Head of caudate nucleus (tissue), 42 donors: Measurements from ENCODE around the gene UNC5A.
A peak's percentile ranks its signal among the peaks of the same experiment; 100 is the strongest.

Source experiments
- DNase-seq, 42 donors: peaks; one replicate each; pipeline versions ENCODE4 v3.0.0 to v3.0.0-alpha.2; 2020 to 2021; ENCODE audit warnings: mixed read lengths in 7 of 42
- intact Hi-C: fragments of 100-400 bp; cut with DNase I; formaldehyde crosslinking; loops from one replicate; pipeline ENCODE4 v1.15.0; 2022

Gene UNC5A

GRCh38 chr5:176851871-176852658 is 41.7 kb downstream of the UNC5A start:
- intact Hi-C loops = no loop called here

GRCh38 chr5:176853151-176853778 is 42.9 kb downstream of the UNC5A start:
- peak in 41 of 42 donors; percentile 29 to 94 (median 68) for DNase-seq
- intact Hi-C loops = no loop called here

More at GRCh38 chr5:176851871-176852658, 41.7 kb downstream of the UNC5A start:
- no peak for DNase-seq

DNA sequence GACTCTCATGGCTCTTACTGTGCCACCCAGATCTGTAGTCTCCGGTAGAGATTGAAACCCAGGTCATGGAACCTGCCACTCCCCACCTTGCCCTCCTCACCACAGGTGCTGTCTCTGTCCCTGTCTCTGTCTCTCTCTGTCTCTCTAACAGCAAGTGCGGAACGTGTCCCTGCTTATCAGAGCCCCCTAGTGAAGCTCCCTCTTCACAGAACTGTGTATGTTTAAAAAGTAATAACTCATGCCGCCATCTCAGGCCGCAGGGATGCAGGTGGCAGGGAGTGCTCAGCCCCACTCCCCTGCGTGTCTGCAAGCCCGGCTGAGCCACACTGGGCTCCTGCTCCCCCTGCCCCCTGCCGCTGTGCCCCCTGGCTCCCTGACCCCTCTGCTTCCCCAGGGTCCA is 43.8 kb downstream of the UNC5A start:
- DNase-seq = no peak
- intact Hi-C loops = no loop called here

DNA sequence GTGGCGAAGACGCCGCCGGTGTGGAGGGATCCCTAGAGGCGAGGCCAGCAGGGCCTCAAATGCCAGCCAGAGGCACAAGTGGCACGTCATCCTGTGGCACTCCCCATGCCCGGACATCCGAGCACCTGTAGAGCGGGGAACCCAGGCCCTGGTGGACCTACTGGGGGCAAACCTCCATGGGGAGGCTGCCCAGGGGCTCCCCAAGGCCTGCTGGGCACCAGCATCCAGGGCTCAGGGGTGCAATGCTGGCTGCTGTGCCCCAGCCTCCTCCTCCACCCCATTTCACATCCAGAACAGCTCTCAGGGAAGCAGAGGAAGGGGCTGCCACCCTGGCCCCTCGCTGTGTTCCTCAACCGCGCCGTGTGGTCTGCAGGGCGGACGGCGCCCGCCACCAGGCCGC is 45.2 kb downstream of the UNC5A start:
- intact Hi-C loops = no loop called here
- DNase-seq = no peak

- intact Hi-C loops = no loop called here
These were observed 46.4 kb downstream of the UNC5A start for GRCh38 chr5:176856746-176857145.

GRCh38 chr5:176857216-176857893 is 47.0 kb downstream of the UNC5A start:
- peak in 6 of 42 donors; percentile 26 to 56 (median 32) for DNase-seq
- intact Hi-C loops = no loop called here

More at GRCh38 chr5:176856746-176857145, 46.4 kb downstream of the UNC5A start:
- no peak for DNase-seq

- intact Hi-C loops = no loop called here
- no peak for DNase-seq
These were observed 47.5 kb downstream of the UNC5A start for GRCh38 chr5:176857894-176858273.

GRCh38 chr5:176859916-176860315 is 49.6 kb downstream of the UNC5A start:
- no peak for DNase-seq

GRCh38 chr5:176860381-176860780 is 50.0 kb downstream of the UNC5A start:
- intact Hi-C loops = no loop called here

More at GRCh38 chr5:176859916-176860315, 49.6 kb downstream of the UNC5A start:
- intact Hi-C loops = no loop called here

GRCh38 chr5:176861276-176861675 is 50.9 kb downstream of the UNC5A start:
- intact Hi-C loops = no loop called here
- DNase-seq = no peak

More at GRCh38 chr5:176860381-176860780, 50.0 kb downstream of the UNC5A start:
- DNase-seq = no peak

DNA sequence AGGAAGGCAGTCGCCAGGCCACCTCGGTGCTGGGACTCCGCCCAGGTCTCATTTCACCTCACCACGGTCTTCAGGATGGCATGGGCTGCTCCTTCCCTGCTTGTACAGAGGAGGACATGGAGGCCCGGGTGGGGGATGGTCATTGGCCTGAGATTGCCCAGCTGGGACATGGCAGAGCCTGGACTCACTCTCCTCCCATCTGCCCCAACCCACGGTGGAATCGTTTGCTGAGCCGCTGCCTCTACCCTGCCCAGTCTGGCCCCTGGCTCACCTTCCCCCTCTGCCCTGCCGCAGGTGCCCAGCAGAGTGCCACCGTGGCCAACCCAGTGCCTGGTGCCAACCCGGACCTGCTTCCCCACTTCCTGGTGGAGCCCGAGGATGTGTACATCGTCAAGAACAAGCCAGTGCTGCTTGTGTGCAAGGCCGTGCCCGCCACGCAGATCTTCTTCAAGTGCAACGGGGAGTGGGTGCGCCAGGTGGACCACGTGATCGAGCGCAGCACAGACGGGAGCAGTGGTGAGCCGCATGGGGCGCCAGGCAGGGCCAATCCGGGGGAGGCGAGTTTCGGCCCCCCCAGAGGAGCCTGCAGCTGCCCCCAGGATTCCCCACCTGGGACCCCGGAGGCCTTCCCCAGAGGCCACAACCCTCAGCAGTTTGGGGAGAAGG is 52.1 kb downstream of the UNC5A start:
- intact Hi-C loops = no loop called here
- peak in 16 of 42 donors; percentile 21 to 58 (median 42) for DNase-seq

- DNase-seq = peak in 7 of 42 donors; percentile 18 to 59 (median 38)
- intact Hi-C loops = no loop called here
These were observed 52.8 kb downstream of the UNC5A start for GRCh38 chr5:176863041-176863764.

DNA sequence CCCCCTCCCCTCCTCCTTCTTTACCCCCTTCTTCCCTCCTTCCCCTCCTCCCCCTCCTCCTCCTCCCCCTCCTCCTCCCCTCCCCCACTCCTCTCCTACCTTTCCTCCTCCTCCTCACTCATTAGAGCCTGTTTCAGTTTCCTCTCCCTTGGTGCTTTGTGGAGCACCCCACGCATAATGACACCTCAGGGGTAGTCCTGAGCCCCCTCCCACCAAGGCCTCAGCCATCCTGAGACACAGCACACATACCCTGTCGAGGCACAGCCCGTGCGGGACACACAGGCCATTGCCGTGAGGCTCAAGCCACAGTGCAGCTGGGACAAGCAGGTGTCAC is 53.4 kb downstream of the UNC5A start:
- no peak for DNase-seq
- intact Hi-C loops = no loop called here

DNA sequence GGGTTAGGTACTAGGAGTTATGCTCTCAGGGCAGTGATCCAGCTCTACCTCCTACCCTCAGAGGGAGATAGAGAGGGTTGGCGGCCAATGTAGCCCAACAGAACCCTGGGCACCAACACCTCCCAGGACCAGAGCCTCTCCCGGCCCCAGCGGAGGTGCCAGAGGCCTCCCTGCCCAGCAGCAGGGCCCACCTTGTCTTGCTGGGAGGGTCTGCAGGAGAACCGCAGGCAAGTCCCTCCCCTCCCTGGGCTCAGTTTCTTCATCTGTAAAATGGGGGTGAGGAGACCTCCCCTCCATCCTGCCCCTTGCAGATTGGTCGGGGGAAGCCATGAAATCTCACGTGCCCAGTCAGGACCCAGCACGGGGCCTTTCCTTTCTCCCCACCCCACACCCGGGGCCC is 54.4 kb downstream of the UNC5A start:
- DNase-seq = no peak
- intact Hi-C loops = no loop called here

DNA sequence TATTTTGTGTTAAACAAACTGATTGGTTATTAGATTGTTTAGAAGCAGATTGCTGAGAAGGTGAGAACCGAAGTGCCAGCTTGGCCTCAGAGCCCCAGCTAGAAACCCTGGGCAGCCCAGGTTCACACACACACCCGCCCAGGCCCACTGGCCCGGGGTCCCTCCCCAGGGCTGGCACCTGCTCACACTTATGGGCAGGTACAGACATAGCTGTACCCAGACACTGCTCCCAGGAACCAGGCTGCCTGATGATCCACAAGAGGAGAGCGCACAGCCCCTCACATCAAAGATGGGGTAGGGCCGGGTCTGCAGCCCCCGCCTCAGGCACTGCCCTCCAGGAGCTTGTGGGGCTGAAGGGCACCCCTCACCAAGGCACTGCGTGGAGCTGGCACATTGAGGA is 55.6 kb downstream of the UNC5A start:
- intact Hi-C loops = no loop called here
- DNase-seq = no peak

- intact Hi-C loops = no loop called here
- DNase-seq = no peak
These were observed 56.5 kb downstream of the UNC5A start for GRCh38 chr5:176866707-176867310.

DNA sequence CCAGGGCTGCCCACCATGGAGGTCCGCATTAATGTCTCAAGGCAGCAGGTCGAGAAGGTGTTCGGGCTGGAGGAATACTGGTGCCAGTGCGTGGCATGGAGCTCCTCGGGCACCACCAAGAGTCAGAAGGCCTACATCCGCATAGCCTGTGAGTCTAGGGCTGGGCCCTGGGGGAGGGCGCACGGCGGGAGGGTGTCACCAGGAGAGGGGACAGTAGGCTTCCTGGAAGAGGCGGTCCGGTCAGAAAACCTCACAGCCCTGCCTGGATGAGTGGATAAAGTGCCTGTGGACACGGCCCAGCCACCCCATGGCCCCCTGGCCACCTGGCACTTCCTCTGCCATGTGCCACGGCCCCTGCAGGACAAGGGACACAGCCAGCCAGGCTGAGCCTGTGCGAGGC is 57.8 kb downstream of the UNC5A start:
- intact Hi-C loops = no loop called here
- DNase-seq = no peak

DNA sequence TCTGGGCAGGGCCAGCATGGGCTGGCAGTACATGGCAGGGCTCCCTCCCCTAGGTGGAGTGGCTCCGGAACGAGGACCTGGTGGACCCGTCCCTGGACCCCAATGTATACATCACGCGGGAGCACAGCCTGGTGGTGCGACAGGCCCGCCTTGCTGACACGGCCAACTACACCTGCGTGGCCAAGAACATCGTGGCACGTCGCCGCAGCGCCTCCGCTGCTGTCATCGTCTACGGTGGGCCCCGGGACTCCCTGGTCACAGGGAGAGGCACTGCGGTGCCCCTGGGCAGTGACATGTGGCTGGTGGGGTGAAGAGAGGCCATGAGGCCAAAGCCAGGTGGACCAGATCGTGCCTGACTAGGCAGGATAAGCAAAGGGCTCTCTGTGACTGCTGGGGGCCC is 58.4 kb downstream of the UNC5A start:
- intact Hi-C loops = no loop called here
- DNase-seq = no peak
